ENCODE data around the gene LMAN2L.

Gene LMAN2L

DNA sequence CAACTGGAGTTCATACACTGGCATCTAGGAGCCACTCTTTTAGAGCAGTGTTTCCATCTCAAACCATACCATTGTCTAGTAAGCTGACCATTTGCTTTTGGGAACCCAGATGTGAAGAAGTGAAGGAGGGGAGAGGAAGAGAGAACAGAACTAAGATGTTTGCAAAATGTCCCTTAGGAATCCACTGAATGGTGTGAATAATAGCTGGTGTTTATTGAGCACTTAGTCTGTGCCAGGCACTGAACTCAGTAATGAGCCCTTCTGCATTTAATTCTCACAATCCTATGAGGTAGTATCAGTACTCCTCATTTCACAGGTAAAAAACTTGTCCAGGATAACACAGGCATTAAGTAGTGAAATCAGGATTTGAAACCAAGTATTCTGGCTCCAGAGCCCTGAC, 23.5 kb downstream of the LMAN2L start:
- DNase-seq (ENCODE audit: extremely low read depth in 1 of 2, low read depth in 1 of 2): no peak

DNA sequence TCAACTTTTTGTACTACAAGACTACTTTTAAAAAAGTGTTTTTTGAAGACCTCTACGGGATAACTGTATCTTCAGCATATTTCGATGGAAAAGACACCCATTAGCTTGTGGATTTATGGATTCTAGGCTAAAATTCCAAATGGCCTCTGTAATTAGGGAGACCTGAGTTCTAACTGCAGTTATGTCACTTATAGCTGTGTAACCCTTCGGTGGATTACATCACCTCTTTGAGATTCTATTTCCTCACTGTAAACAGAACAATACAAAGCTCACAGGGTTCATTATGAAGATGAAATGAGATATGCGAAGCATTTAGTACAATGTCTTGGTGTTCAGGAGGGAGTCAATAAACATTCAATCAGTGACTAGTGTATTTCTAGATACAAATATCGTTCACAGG, 24.2 kb downstream of the LMAN2L start:
- no peak for DNase-seq (ENCODE audit: extremely low read depth in 1 of 2, low read depth in 1 of 2)

DNA sequence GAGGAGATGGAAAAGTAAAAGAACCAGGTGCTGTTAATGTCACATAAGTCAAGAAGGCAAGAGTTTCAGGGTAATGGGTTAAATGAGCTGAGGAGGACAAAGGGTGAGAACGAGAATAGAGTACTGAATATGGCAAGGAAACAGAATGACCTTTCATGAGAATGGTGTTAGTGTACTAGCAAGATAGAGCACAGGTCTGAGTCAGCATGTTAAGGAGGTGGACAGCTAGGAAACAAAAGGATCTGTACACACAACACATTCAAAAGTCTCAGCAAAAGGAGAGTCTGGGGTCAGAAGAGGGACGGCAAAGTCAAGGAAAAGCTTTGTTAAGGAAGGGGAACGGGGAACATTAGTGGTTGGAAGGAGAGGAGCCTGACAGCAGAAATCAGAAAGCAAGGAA, 28.9 kb downstream of the LMAN2L start:
- no peak for DNase-seq (ENCODE audit: extremely low read depth in 1 of 2, low read depth in 1 of 2)

DNA sequence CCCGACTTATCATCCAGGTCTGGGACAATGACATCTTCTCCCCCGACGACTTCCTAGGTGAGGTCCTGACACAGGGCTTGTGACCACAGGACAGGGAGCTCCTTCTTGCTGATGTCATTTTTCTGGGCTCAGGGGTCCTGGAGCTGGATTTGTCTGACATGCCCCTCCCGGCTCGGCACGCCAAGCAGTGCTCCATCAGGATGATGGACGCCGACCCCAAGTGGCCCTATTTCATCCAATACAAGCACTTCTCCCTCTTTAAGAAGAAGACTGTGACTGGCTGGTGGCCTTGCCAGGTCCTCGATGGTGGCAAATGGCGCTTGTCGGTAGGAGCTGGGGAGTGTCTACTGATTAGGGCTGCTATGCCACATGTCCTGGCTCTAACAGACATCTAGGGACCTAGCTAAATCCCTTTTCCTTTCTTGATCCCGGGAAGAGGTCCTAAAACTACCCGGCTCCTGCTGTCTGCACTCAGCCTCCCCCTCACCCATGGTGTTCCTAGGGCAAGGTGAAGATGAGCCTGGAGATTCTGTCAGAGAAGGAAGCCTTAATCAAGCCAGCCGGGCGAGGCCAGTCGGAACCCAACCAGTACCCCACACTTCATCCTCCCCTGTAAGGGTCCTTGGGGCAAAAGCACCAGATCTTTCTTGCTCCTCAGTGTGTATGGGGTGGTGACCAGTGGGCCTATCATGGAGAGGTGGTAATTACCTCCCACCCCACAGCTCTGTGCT, 36.7 kb downstream of the LMAN2L start:
- DNase-seq (ENCODE audit: extremely low read depth in 1 of 2, low read depth in 1 of 2): no peak

DNA sequence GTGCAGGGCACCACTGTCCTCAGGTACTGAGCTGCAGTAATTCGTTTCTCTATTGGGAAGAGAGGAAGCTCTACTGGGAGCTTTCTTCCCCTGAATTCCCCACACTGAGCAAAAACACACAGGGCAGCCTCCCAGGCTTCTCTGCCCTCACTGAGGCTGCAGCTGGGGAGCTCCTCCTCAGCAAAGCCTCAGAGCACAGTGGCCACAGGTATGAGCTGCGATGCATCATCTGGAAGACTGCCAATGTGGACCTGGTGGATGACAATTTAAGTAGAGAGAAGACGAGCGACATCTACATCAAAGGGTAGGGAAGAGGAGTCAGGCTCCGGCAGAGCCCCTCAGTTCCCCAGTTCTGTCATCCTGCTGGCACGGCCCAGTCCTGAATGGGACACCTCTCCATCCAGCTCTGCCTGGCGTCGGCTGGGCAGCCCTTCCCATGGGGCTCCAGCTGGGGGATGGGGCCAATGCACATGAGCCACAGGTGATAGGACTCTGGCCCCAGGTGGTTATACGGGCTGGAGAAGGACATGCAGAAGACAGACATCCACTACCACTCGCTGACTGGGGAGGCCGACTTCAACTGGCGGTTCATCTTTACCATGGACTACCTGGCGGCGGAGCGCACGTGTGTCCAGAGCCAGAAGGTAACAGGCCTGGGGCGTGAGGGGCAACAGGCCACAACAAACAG, 37.6 kb downstream of the LMAN2L start:
- no peak for DNase-seq (ENCODE audit: extremely low read depth in 1 of 2, low read depth in 1 of 2)

DNA sequence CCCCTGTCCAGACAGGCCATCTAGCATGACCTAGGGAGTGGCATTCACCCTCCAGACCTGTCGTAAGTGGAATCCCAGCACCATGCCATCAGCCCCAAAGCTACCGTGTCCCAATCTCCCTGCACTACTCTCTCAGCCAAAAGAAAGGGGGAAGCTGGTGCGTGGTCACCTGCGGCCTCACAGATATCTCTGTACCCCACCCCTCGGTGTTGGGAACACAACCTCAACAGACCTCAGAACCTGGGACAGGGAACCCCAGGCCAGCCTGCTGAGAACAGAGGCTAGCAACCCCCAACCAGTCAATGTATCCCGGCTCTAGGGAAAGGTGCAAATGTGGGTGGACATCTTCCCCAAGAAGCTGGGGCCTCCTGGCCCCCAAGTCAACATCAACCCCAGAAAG, 38.2 kb downstream of the LMAN2L start:
- no peak for DNase-seq (ENCODE audit: extremely low read depth in 1 of 2, low read depth in 1 of 2)

DNA sequence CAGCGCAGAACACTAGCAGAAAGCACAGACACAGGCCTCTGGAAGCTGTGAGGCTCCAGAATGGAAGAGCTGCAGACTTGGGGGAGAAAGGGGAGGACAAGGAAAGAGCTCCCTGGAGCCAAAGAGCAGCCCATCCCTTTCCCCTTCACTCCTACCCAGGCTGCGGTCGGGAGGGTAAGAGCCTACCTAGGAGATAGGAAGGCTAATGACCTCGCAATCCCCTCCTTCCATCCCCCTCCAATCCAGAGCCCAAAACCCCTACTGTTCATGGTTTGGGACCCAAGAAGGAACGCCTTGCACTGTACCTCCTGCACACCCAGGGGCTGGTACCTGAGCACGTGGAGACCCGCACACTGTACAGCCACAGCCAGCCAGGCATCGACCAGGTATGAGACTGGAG, 39.8 kb downstream of the LMAN2L start:
- no peak for DNase-seq (ENCODE audit: extremely low read depth in 1 of 2, low read depth in 1 of 2)

DNA sequence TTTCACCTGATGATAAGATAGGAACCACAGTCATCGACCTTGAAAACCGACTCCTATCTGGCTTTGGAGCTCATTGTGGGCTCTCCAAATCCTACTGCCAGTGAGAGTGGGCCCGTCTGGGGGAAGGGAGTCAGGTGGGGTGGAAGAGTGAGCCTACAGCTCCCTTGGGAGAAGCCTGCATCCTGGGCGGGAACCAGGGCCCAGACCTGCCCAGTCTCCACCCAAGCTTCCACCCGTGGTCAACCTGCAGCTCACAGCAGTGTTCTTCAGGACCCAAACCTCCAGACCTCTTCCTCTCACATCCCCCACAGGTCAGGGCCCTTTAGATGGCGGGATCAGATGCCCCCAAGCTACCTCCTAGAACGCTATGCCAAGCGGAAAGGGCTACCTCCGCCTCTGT, 40.2 kb downstream of the LMAN2L start:
- no peak for DNase-seq (ENCODE audit: extremely low read depth in 1 of 2, low read depth in 1 of 2)

DNA sequence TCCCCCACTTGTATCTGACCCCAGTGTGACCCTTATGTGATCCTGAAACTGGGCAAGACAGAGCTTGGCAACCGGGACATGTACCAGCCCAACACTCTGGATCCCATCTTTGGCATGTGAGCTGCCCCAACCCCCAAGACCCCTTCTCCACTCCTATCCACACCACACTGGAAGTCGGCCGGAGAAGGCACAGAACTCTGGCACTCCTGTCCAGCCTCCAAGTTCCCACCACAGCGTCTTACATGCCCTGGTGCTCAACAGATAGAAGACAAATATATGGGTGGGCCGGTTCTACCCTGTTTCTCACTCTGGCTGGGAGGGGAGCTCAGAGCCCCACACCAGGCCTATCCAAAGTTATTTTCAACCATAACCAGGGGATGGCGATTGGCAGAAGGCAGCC, 40.8 kb downstream of the LMAN2L start:
- no peak for DNase-seq (ENCODE audit: extremely low read depth in 1 of 2, low read depth in 1 of 2)

DNA sequence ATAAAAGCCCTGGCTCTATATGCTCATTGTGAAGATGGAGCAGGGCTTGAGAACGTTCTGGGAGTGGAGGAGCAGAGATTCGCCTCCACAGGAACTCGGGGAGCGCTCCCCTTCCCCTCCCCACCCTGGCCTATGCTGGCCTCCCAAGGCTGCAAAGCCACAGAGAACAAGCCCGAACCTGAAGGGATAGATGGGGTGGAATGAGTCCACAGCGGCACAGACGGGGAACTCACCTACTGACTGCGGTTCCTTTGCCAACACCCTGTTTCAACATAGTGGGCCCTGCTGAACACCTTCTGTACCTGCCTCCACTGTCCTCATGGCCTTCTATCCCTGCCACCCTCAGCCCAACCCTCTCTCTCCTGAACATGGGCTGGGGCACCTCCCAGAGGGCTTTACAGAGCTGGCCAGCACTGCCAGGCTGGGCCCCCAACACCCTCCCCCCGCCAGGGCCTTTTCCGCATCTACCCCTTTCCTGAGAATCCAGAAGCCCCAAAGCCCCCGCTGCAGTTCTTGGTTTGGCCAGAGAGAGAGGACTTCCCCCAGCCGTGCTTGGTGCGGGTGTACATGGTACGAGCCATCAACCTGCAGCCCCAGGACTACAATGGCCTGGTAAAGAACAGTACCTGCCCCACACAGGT, 41.5 kb downstream of the LMAN2L start:
- no peak for DNase-seq (ENCODE audit: extremely low read depth in 1 of 2, low read depth in 1 of 2)

DNA sequence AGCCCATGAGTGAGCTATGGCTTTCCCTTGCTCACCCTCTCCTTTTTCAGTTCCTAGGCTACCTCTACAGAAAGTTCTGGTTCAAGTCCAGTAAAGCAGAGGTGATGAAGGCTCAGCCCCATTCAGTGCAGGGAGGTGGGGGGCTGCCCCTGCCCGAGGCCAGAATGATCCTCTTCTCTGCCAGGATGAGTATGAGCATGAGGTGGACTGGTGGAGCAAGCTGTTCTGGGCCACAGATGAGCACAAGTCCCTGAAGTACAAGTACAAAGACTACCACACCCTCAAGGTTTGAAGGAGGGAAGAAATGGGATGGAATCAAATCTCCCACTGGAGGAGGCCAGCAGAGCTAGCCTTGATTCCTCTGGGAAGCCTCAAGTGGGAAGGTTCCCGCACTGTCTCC, 42.4 kb downstream of the LMAN2L start:
- no peak for DNase-seq (ENCODE audit: extremely low read depth in 1 of 2, low read depth in 1 of 2)

DNA sequence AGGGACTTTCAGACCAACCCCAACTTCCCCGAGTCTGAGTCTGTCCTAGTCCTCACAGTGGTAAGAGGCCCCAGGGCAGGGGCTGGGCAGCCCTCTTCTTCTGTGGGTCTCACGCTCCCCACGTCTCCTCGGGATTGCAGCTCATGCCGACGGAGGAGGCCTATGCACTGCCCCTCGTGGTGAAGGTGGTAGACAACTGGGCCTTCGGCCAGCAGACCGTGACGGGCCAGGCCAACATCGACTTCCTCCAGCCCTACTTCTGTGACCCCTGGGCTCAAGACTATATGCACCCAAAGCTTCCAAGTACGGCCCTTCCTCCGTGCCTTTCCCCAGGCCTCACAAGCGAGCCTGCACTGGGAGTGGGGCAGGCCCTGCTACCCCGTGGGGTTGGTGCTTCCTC, 44.3 kb downstream of the LMAN2L start:
- no peak for DNase-seq (ENCODE audit: extremely low read depth in 1 of 2, low read depth in 1 of 2)

DNA sequence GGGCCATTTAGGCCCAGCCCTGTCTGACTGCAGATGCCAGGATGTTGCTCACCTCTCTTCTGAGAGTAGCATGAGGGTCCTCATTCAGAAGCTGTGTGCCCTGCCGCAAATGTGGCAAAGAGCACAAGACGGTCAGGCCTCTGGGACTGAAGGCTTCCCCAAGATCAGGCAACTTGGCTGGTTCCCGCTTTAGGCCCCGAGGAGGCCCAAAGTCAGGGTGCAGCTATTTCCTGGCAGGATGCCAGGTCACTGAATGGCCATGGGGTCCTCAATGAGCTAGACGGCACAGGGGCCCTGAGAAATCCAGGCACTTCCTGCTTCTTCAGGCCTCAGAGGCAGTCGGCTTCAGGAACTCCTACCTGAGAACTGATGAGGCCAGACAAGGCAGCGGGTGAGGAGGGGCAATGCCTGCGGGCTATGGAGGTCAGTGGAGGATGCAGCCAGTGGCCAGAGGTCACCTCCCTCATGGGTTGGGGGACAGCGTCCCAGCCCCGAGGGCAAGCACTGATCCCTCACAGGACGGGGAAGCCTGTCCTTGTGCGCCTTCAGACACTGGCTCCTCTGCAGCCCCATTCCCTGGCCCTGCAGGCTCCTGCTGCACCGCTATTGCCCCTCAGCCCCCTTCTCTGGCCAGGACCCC, 44.9 kb downstream of the LMAN2L start:
- no peak for DNase-seq (ENCODE audit: extremely low read depth in 1 of 2, low read depth in 1 of 2)

DNA sequence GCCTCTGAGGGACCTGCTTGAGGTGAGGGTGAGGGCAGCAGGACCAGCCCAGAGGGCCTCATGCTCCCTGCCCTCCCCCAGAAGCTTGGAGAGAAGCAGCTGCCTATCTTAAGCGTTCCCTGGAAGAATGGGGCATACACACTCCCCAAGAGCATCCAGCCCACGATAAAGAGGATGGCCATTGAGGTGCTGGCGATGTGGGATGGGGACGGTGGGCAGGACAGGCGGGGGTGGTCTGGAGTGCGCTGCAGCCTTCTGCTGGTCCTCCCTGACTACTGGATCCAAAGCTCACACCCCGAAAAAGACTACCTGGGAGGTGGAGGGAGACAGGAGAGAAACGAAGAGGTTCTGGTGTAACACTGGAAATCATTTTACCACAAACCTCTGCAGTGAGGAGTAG, 45.6 kb downstream of the LMAN2L start:
- no peak for DNase-seq (ENCODE audit: extremely low read depth in 1 of 2, low read depth in 1 of 2)

DNA sequence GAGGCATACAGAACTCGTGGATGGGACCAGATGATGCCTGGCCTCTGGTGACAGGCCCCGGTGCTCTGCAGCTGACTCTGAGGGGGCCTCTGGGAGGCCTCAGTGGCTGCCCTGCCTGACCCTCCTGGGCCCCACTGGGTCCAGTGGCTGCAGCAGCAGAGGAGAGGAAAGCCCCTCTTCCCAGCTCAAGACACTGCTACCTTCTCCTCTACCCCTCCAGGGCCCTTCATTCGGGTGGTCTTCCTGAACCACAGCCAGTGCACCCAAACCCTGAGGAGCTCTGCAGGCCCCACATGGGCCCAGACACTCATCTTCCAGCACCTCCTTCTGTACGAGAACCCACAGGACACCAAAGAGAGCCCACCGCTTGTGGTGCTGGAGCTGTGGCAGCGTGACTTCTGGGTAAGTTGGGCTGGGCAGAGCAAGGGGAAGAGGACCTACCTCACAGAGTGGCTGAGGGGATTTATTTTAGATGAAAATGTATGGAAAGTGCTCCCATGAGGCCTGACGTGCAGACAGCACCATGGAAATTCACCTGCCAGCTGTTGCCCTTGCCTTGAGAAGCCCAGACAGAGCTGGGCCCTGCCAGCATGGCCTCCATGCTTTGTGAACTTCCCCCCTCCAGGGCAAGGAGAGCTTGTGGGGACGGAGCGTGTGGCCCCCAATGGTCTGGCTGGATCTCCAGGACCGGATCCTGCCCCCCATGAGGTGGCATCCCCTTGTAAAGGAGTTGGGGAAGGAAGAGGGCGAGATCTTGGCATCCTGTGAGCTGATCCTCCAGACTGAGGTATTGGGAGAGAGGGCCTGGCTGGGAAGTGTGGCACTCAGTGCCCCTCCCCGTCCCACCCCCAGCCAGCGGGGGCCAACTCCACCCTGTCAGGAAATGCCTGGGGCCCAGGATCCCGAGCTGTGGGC, 46.3 kb downstream of the LMAN2L start:
- no peak for DNase-seq (ENCODE audit: extremely low read depth in 1 of 2, low read depth in 1 of 2)

DNA sequence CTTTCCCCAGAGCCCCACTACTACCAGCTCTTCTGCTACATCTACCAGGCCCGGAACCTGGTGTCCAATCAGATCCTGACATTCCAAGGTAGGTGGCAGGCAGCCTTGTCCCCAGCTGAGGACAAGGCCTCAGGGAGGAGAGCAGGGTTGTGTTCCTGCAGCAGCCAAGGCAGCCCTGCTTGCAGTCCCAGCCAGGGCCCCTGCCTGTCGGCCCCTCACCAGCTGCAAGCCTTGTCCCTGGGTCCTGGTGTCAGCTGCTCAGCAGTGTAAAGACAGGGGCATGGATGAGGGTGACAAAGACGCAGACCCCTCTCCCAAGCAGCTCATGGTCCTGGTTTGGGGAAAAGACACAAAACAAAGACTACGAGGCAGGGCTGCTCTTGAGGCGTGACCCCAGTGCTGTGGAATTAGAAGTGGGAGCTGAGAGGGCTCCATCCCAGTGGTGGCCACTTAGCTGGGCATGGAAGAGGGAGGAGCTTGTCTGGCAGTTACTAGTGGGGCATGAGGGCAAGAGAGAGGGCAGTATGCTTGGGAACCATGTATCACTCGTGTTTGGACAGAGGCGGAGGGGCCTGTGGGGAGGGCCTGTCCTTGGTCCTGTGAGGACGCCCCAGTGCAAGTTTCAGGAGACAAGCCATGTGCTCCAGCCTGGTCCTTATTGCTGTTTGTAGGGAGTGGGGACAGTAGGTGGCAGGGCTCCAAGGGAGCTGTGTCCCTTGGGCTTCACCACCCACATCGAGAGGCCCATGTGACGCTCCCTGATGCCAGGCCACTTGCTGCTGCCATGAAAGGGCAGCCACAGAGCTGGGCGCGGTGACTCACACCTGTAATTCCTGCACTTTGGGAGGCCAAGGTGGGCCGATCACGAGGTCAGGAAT, 47.5 kb downstream of the LMAN2L start:
- no peak for DNase-seq (ENCODE audit: extremely low read depth in 1 of 2, low read depth in 1 of 2)

DNA sequence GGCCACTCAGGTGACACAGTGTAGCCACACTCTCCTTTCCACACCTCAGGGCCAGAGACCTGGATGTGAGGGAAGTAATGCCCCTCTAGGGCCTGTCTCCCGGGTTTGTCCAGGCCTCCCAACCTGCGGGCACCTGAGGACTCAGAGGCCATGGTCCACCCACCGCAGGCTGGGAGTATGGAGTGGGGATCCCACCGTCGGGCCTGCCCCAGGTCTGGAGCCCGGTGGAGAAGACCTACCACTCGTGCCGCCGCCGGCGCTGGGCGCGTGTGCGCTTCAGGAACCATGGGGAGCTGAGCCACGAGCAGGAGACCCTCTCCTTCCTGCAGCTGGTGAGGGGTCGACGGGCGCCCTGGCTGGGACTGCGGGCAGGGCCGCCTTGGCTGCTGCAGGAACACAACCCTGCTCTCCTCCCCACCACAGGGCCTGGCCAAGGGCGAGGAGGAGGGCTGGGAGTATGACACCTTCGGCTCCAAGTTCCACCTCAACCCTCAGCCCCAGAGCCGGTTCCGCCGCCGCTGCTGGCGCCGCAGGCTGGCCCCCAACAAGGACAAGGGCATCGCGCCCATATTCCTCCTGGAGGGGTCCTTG, 48.7 kb downstream of the LMAN2L start:
- DNase-seq (ENCODE audit: extremely low read depth in 1 of 2, low read depth in 1 of 2): no peak

DNA sequence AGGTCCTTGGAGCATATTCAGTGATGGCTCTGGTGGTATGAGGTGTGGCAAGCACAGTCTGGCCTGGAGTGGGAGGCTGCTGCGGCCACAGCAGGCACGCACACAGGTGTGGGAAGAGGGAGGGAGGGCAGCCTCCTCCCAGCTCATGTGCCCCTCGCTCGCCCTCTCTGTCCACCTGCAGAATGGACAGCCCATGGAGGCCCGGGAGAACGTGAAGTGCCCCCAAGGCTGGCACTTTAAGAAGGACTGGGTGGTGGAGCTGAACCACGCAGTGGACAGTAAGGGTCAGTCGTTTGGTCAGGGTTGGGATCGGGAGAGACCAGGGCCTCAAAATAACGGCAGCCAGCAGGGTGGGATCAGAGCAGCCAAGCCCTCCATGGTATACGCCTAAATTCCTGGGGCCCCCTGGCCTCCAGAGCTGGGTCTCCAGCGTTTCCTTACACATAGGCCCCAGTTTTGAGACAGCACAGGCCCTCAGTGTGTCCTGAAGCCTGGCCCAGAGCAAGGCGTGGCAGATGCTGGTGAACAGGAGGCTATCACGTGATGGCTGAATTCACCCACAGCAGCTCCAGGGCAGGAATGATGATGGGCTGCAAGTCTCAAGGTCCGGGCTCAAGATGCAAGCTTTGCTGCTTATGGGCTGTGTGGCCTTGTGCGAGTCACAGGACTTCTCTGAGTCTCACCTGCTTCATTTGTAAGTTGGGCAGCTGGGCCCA, 49.4 kb downstream of the LMAN2L start:
- no peak for DNase-seq (ENCODE audit: extremely low read depth in 1 of 2, low read depth in 1 of 2)

Data from activated CD8-positive, alpha-beta memory T cell treated with anti-CD3 and anti-CD28 coated beads for 1 hour (primary cell).